HepG2 (cell line): Measurements from ENCODE around the gene DNAJC8. TPM values are rescaled to one million over a fixed set of nuclear protein-coding genes. Genes with fewer than 3 reads are reported as not detected.

Experiments
- ARID2 ChIP-seq: sonication (generic); formaldehyde crosslinking; IDR thresholded peaks from 2 replicates; pipeline ENCODE4 v1.8.1; 2022; ENCODE audit warnings: mild to moderate bottlenecking, missing genetic modification reagents, borderline replicate concordance
- ATM ChIP-seq: fragments of 450-650 bp; IDR thresholded peaks from 2 replicates; pipeline ENCODE4 v1.7.1; 2017; ENCODE audit warnings: mild to moderate bottlenecking, borderline replicate concordance
- FOXO1 ChIP-seq: sonication (generic); formaldehyde crosslinking; IDR thresholded peaks from 2 replicates; pipeline ENCODE4 v1.4.0; 2020; ENCODE audit warnings: missing genetic modification reagents
- FOXP4 ChIP-seq: sonication (generic); formaldehyde crosslinking; IDR thresholded peaks from 2 replicates; pipeline ENCODE4 v1.4.0; 2020; ENCODE audit warnings: missing genetic modification reagents
- GATAD1 ChIP-seq: IDR thresholded peaks from 2 replicates; pipeline ENCODE4 v1.6.1; 2016; ENCODE audit warnings: missing genetic modification reagents, missing compliant biosample characterization
- HMG20B ChIP-seq: conservative IDR thresholded peaks from 2 replicates; pipeline ENCODE4 v1.6.1; 2016; ENCODE audit warnings: missing genetic modification reagents, missing compliant biosample characterization
- KDM4B ChIP-seq: sonication (generic); formaldehyde crosslinking; IDR thresholded peaks from 2 replicates; pipeline ENCODE4 v1.4.0; 2020; ENCODE audit warnings: missing genetic modification reagents
- KDM5B ChIP-seq: sonication (generic); formaldehyde crosslinking; IDR thresholded peaks from 2 replicates; pipeline ENCODE4 v1.4.0; 2020; ENCODE audit warnings: missing genetic modification reagents, mild to moderate bottlenecking, borderline replicate concordance
- MEIS2 ChIP-seq: sonication (generic); formaldehyde crosslinking; IDR thresholded peaks from 2 replicates; pipeline ENCODE4 v1.9.0; 2021; ENCODE audit warnings: mild to moderate bottlenecking, missing genetic modification reagents
- MXI1 ChIP-seq: IDR thresholded peaks from 3 replicates; pipeline ENCODE4 v1.6.1; 2012; ENCODE audit warnings: low read depth, low read length, inconsistent platforms, borderline replicate concordance
- NFKBIZ ChIP-seq: IDR thresholded peaks from 2 replicates; pipeline ENCODE4 v1.6.1; 2018; ENCODE audit warnings: missing genetic modification reagents, missing compliant biosample characterization
- NR2F2 ChIP-seq: IDR thresholded peaks from 2 replicates; pipeline ENCODE4 v1.6.1; 2012; ENCODE audit warnings: low read depth, inconsistent platforms, borderline replicate concordance
- PHF5A ChIP-seq: IDR thresholded peaks from one replicate; pipeline ENCODE4 v1.6.1; 2018; ENCODE audit warnings: low read depth, missing genetic modification reagents; ENCODE audit not compliant: unreplicated experiment
- SKI ChIP-seq: fragments of 450-650 bp; IDR thresholded peaks from one replicate; pipeline ENCODE4 v1.6.1; 2018; ENCODE audit warnings: mild to moderate bottlenecking; ENCODE audit not compliant: partially characterized antibody
- SMC3 ChIP-seq: IDR thresholded peaks from 2 replicates; pipeline ENCODE4 v1.6.1; 2011; ENCODE audit warnings: low read length, improper control_type of control experiment
- TOPORS ChIP-seq: sonication (generic); formaldehyde crosslinking; IDR thresholded peaks from 2 replicates; pipeline ENCODE4 v1.8.0; 2023; ENCODE audit warnings: mild to moderate bottlenecking, missing genetic modification reagents
- ZBTB3 ChIP-seq: sonication (generic); formaldehyde crosslinking; IDR thresholded peaks from 2 replicates; pipeline ENCODE4 v1.4.0; 2020; ENCODE audit warnings: low read depth, mild to moderate bottlenecking, moderate library complexity, missing genetic modification reagents, borderline replicate concordance
- ZFP36 ChIP-seq: fragments of 150-350 bp; IDR thresholded peaks from 2 replicates; pipeline ENCODE4 v1.6.1; 2018; ENCODE audit warnings: borderline replicate concordance, low read length, low read depth; ENCODE audit not compliant: partially characterized antibody
- ZNF10 ChIP-seq: sonication (generic); formaldehyde crosslinking; IDR thresholded peaks from 2 replicates; pipeline ENCODE4 v1.4.0; 2020; ENCODE audit warnings: mild to moderate bottlenecking, low read depth, missing genetic modification reagents, borderline replicate concordance
- ZNF496 ChIP-seq: sonication (generic); formaldehyde crosslinking; IDR thresholded peaks from 2 replicates; pipeline ENCODE4 v1.8.1; 2023; ENCODE audit warnings: mild to moderate bottlenecking, moderate library complexity, missing genetic modification reagents; ENCODE audit not compliant: insufficient replicate concordance
- ZNF550 ChIP-seq: sonication (generic); formaldehyde crosslinking; IDR thresholded peaks from 2 replicates; pipeline ENCODE4 v1.4.0; 2020; ENCODE audit warnings: mild to moderate bottlenecking, missing genetic modification reagents, borderline replicate concordance
- ZNF768 ChIP-seq: sonication (generic); formaldehyde crosslinking; IDR thresholded peaks from 2 replicates; pipeline ENCODE4 v1.4.0; 2020; ENCODE audit warnings: missing genetic modification reagents
- ZNF790 ChIP-seq: sonication (generic); formaldehyde crosslinking; IDR thresholded peaks from 2 replicates; pipeline ENCODE4 v1.8.0; 2022; ENCODE audit warnings: missing genetic modification reagents, mild to moderate bottlenecking, borderline replicate concordance
- polyA plus RNA-seq, 8 experiments: library from polyadenylated mRNA; depleted of rRNA in 3 of 8; stranded (reverse) in 7 of 8; unstranded in 1 of 8; fragments of >200 nt; fragmentation: Illumina TruSeq in 4 of 8; extraction: Trizol in 4 of 8; gene quantifications; 2 replicates each; pipeline versions ENCODE4 v1.2.1 to v1.2.3, GENCODE V29; 2011 to 2016; ENCODE audit warnings: low read depth in 4 of 8, missing spikeins in 1 of 8, mixed read lengths in 1 of 8; ENCODE audit not compliant: insufficient read depth in 1 of 8
- total RNA-seq, 5 experiments: library from RNA; depleted of rRNA; stranded (reverse); fragments of >200 nt; fragmentation: Illumina TruSeq; extraction: Trizol; gene quantifications; 2 replicates each; pipeline ENCODE4 v1.2.3, GENCODE V29; 2016; ENCODE audit warnings: low read depth in 1 of 5
- TF ChIP-seq, protein P1 (sequence below): sonication (generic); formaldehyde crosslinking; IDR thresholded peaks from 2 replicates; pipeline ENCODE4 v1.8.1; 2023; ENCODE audit warnings: mild to moderate bottlenecking, missing genetic modification reagents
- TF ChIP-seq, protein P2 (sequence below): sonication (generic); formaldehyde crosslinking; IDR thresholded peaks from 2 replicates; pipeline ENCODE4 v1.4.0; 2020; ENCODE audit warnings: missing genetic modification reagents, mild to moderate bottlenecking, borderline replicate concordance

The DNAJC8 gene
- total and polyA plus RNA-seq, 2 of the 13 experiments (the other 11 are each of a cell fraction or from before 2014, with no cell fraction given) = 54.5 to 126 TPM

GRCh38 chr1:28259252-28259933, 26.6 kb upstream of the DNAJC8 start, which contains the start of gene SESN2 (continued):
- no peak for TF ChIP-seq ZFP36
- TF ChIP-seq TOPORS (CRISPR knock-in tag) = no peak
- TF ChIP-seq, protein P1, sequence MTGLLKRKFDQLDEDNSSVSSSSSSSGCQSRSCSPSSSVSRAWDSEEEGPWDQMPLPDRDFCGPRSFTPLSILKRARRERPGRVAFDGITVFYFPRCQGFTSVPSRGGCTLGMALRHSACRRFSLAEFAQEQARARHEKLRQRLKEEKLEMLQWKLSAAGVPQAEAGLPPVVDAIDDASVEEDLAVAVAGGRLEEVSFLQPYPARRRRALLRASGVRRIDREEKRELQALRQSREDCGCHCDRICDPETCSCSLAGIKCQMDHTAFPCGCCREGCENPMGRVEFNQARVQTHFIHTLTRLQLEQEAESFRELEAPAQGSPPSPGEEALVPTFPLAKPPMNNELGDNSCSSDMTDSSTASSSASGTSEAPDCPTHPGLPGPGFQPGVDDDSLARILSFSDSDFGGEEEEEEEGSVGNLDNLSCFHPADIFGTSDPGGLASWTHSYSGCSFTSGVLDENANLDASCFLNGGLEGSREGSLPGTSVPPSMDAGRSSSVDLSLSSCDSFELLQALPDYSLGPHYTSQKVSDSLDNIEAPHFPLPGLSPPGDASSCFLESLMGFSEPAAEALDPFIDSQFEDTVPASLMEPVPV (CRISPR knock-in tag) = 0 out of 2 replicates have a peak, but pooled peaks have one; percentile 21
- peak; percentile 31; the same call in 1 of the 2 replicates for TF ChIP-seq ZNF768 (CRISPR knock-in tag)
- TF ChIP-seq GATAD1 (CRISPR knock-in tag) = peak; percentile 67
- TF ChIP-seq MEIS2 (CRISPR knock-in tag) = peak; percentile 78
- no peak for TF ChIP-seq SMC3
- no peak for TF ChIP-seq ATM
- TF ChIP-seq ZBTB3 (CRISPR knock-in tag) = 0 out of 2 replicates have a peak, but pooled peaks have one; percentile 24
- TF ChIP-seq, protein P2, sequence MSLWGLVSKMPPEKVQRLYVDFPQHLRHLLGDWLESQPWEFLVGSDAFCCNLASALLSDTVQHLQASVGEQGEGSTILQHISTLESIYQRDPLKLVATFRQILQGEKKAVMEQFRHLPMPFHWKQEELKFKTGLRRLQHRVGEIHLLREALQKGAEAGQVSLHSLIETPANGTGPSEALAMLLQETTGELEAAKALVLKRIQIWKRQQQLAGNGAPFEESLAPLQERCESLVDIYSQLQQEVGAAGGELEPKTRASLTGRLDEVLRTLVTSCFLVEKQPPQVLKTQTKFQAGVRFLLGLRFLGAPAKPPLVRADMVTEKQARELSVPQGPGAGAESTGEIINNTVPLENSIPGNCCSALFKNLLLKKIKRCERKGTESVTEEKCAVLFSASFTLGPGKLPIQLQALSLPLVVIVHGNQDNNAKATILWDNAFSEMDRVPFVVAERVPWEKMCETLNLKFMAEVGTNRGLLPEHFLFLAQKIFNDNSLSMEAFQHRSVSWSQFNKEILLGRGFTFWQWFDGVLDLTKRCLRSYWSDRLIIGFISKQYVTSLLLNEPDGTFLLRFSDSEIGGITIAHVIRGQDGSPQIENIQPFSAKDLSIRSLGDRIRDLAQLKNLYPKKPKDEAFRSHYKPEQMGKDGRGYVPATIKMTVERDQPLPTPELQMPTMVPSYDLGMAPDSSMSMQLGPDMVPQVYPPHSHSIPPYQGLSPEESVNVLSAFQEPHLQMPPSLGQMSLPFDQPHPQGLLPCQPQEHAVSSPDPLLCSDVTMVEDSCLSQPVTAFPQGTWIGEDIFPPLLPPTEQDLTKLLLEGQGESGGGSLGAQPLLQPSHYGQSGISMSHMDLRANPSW (CRISPR knock-in tag) = no peak
- no peak for TF ChIP-seq SKI
- no peak for TF ChIP-seq ZNF496 (CRISPR knock-in tag)
- no peak for TF ChIP-seq KDM4B (CRISPR knock-in tag)
- peak; percentile 64; the same call in 1 of the 2 replicates for TF ChIP-seq KDM5B (CRISPR knock-in tag)
- TF ChIP-seq PHF5A = no peak
- TF ChIP-seq NR2F2 = no peak
- no peak for TF ChIP-seq ZNF10 (CRISPR knock-in tag)
- TF ChIP-seq ARID2 (CRISPR knock-in tag) = peak; percentile 34; the same call in 1 of the 2 replicates
- peak; percentile 42; the same call in 1 of the 2 replicates for TF ChIP-seq FOXO1
- no peak; the same call in 1 of the 2 replicates for TF ChIP-seq ZNF790 (CRISPR knock-in tag)
- TF ChIP-seq ZNF550 = no peak
- no peak for TF ChIP-seq HMG20B (CRISPR knock-in tag)
- TF ChIP-seq FOXP4 (CRISPR knock-in tag) = no peak
- 0 out of 2 replicates have a peak, but pooled peaks have one; percentile 23 for TF ChIP-seq NFKBIZ (CRISPR knock-in tag)
- peak; percentile 78 for TF ChIP-seq MXI1
